Peyer's patch (tissue), 4 donors: ENCODE results near the gene CPED1.

Source experiments
- CTCF ChIP-seq, 6 experiments: fragments of 450-650 bp in 4 of 6; fragments of 200-600 bp in 2 of 6; sonication (generic) in 1 of 6; IDR thresholded peaks; one replicate each; pipeline ENCODE4 v1.5.1; 2017 to 2019; ENCODE audit warnings: antibody characterized with exemption in 6 of 6, mild to moderate bottlenecking in 3 of 6, moderate library complexity in 1 of 6
- POLR2A ChIP-seq, 2 donors: fragments of 450-650 bp; IDR thresholded peaks; one replicate each; pipeline ENCODE4 v1.5.1; 2017; ENCODE audit warnings: antibody characterized with exemption in 2 of 2, mild to moderate bottlenecking in 2 of 2, moderate library complexity in 2 of 2

GRCh38 chr7:121123032-121123431 lies 134.5 kb downstream of the CPED1 start:
- TF ChIP-seq CTCF (IDR thresholded peaks at IDR 0.05) = no peak
- no peak for TF ChIP-seq POLR2A (IDR thresholded peaks at IDR 0.05)
